GM12875 (cell line): ENCODE data around the gene MAP2K2.

Experiments used
- H3K4me3 ChIP-seq: one replicate; pipeline ENCODE4 v1.5.1; 2011; ENCODE audit warnings: low read depth, low read length, control low read depth
- CTCF ChIP-seq: IDR thresholded peaks from 2 replicates; pipeline ENCODE4 v1.5.1; 2011; ENCODE audit warnings: low read depth, mild to moderate bottlenecking, control low read depth, inconsistent platforms, low read length, moderate library complexity, borderline replicate concordance; ENCODE audit not compliant: insufficient read depth

Gene MAP2K2

GRCh38 chr19:4058693-4059452, 65.0 kb downstream of the MAP2K2 start:
- peak overlapping the region; percentile 10 for H3K4me3 ChIP-seq
- TF ChIP-seq CTCF: no peak

GRCh38 chr19:4057931-4058692, 65.8 kb downstream of the MAP2K2 start:
- no peak overlapping the region for H3K4me3 ChIP-seq
- no peak for TF ChIP-seq CTCF

- no peak for TF ChIP-seq CTCF
- no peak overlapping the region for H3K4me3 ChIP-seq
Observed at GRCh38 chr19:4055209-4055552, 68.7 kb downstream of the MAP2K2 start.

GRCh38 chr19:4054441-4055208, 69.3 kb downstream of the MAP2K2 start:
- no peak for TF ChIP-seq CTCF
- no peak overlapping the region for H3K4me3 ChIP-seq

- no peak overlapping the region for H3K4me3 ChIP-seq
- TF ChIP-seq CTCF: no peak
Observed at GRCh38 chr19:4053423-4054324, 70.2 kb downstream of the MAP2K2 start.

- no peak for TF ChIP-seq CTCF
- H3K4me3 ChIP-seq: no peak overlapping the region
Observed at GRCh38 chr19:4052993-4053422, 70.9 kb downstream of the MAP2K2 start.
